ENCODE data around the gene APOD.

APOD gene

GRCh38 chr3:195551381-195551978, 32.3 kb downstream of the APOD start:
- no peak for TF ChIP-seq ZNF274 (IDR thresholded peaks at IDR 0.05; ENCODE audit: low read depth, low read length)
- H3K4me3 ChIP-seq (ENCODE audit: low read length): no peak overlapping the region

- TF ChIP-seq ZNF274 (IDR thresholded peaks at IDR 0.05; ENCODE audit: low read depth, low read length): no peak
- H3K4me3 ChIP-seq (ENCODE audit: low read length): peak overlapping the region; percentile 7; the same call in 1 of the 2 replicates
These were observed 33.0 kb downstream of the APOD start for GRCh38 chr3:195550723-195551122.

- no peak for TF ChIP-seq ZNF274 (IDR thresholded peaks at IDR 0.05; ENCODE audit: low read depth, low read length)
- peak overlapping the region; percentile 30; the same call in 1 of the 2 replicates for H3K4me3 ChIP-seq (ENCODE audit: low read length)
These were observed 33.7 kb downstream of the APOD start for GRCh38 chr3:195549931-195550519.

- no peak for TF ChIP-seq ZNF274 (IDR thresholded peaks at IDR 0.05; ENCODE audit: low read depth, low read length)
- no peak overlapping the region for H3K4me3 ChIP-seq (ENCODE audit: low read length)
These were observed 34.8 kb downstream of the APOD start for GRCh38 chr3:195548987-195549386.

- no peak for TF ChIP-seq ZNF274 (IDR thresholded peaks at IDR 0.05; ENCODE audit: low read depth, low read length)
- H3K4me3 ChIP-seq (ENCODE audit: low read length): no peak overlapping the region
These were observed 35.2 kb downstream of the APOD start for GRCh38 chr3:195548501-195548900.

- TF ChIP-seq ZNF274 (IDR thresholded peaks at IDR 0.05; ENCODE audit: low read depth, low read length): no peak
- no peak overlapping the region for H3K4me3 ChIP-seq (ENCODE audit: low read length)
These were observed 35.7 kb downstream of the APOD start for GRCh38 chr3:195548006-195548405.

GRCh38 chr3:195546130-195546560, 37.6 kb downstream of the APOD start:
- TF ChIP-seq ZNF274 (IDR thresholded peaks at IDR 0.05; ENCODE audit: low read depth, low read length): no peak
- peak overlapping the region; percentile 33; the same call in 1 of the 2 replicates for H3K4me3 ChIP-seq (ENCODE audit: low read length)

- H3K4me3 ChIP-seq (ENCODE audit: low read length): no peak overlapping the region
- TF ChIP-seq ZNF274 (IDR thresholded peaks at IDR 0.05; ENCODE audit: low read depth, low read length): no peak
These were observed 39.1 kb downstream of the APOD start for GRCh38 chr3:195544634-195545033.

- no peak for TF ChIP-seq ZNF274 (IDR thresholded peaks at IDR 0.05; ENCODE audit: low read depth, low read length)
- no peak overlapping the region for H3K4me3 ChIP-seq (ENCODE audit: low read length)
These were observed 39.6 kb downstream of the APOD start for GRCh38 chr3:195544230-195544536.

GRCh38 chr3:195543500-195544229, 40.1 kb downstream of the APOD start:
- TF ChIP-seq ZNF274 (IDR thresholded peaks at IDR 0.05; ENCODE audit: low read depth, low read length): no peak
- H3K4me3 ChIP-seq (ENCODE audit: low read length): peak overlapping the region; percentile 87

- TF ChIP-seq ZNF274 (IDR thresholded peaks at IDR 0.05; ENCODE audit: low read depth, low read length): no peak
- peak within 1 kb of the TSS; percentile 87 for H3K4me3 ChIP-seq (ENCODE audit: low read length)
These were observed 40.8 kb downstream of the APOD start, which contains the start of gene PPP1R2 for GRCh38 chr3:195542698-195543499. PPP1R2 (minus strand) TSS chr3:195543325; CDS start chr3:195543025, 300 bp downstream.

- no peak for TF ChIP-seq ZNF274 (IDR thresholded peaks at IDR 0.05; ENCODE audit: low read depth, low read length)
- peak overlapping the region; percentile 87 for H3K4me3 ChIP-seq (ENCODE audit: low read length)
These were observed 41.4 kb downstream of the APOD start for GRCh38 chr3:195542316-195542697.

- peak overlapping the region; percentile 87 for H3K4me3 ChIP-seq (ENCODE audit: low read length)
- no peak for TF ChIP-seq ZNF274 (IDR thresholded peaks at IDR 0.05; ENCODE audit: low read depth, low read length)
These were observed 43.2 kb downstream of the APOD start for GRCh38 chr3:195540511-195540910.

- TF ChIP-seq ZNF274 (IDR thresholded peaks at IDR 0.05; ENCODE audit: low read depth, low read length): no peak
- H3K4me3 ChIP-seq (ENCODE audit: low read length): peak overlapping the region; percentile 87; the same call in 1 of the 2 replicates
These were observed 43.7 kb downstream of the APOD start for GRCh38 chr3:195540027-195540426.
